Measurements from ENCODE around the gene NFATC1.

NFATC1 gene

GRCh38 chr18:79511271-79511670, 115.5 kb downstream of the NFATC1 start:
- peak in 1 of 2 experiments; percentile 13 for DNase-seq

- DNase-seq = peak; percentile 9 to 14
Observed at GRCh38 chr18:79511671-79512301, 116.1 kb downstream of the NFATC1 start.

- peak in 1 of 2 experiments; percentile 15 for DNase-seq
Observed at GRCh38 chr18:79512461-79513380, 117.0 kb downstream of the NFATC1 start.

- DNase-seq = peak; percentile 15 to 17
Observed at GRCh38 chr18:79513381-79514081, 117.8 kb downstream of the NFATC1 start.

- peak; percentile 19 to 21 for DNase-seq
Observed at GRCh38 chr18:79515331-79515730, 119.6 kb downstream of the NFATC1 start.

- DNase-seq = peak; percentile 20 to 32
Observed at GRCh38 chr18:79515944-79516351, 120.2 kb downstream of the NFATC1 start.

- peak; percentile 50 to 54 for DNase-seq
Observed at GRCh38 chr18:79516441-79516931, 120.8 kb downstream of the NFATC1 start.

GRCh38 chr18:79517341-79517740, 121.6 kb downstream of the NFATC1 start:
- DNase-seq = peak; percentile 77 to 79

GRCh38 chr18:79518028-79518682, 122.4 kb downstream of the NFATC1 start:
- peak; percentile 25 to 26 for DNase-seq

- no peak for DNase-seq
Observed at GRCh38 chr18:79518683-79519128, 123.0 kb downstream of the NFATC1 start.

GRCh38 chr18:79519751-79520477, 124.2 kb downstream of the NFATC1 start:
- DNase-seq = peak; percentile 65 to 74

- DNase-seq = peak in 1 of 2 experiments; percentile 28
Observed at GRCh38 chr18:79520478-79521390, 125.0 kb downstream of the NFATC1 start.

GRCh38 chr18:79521416-79522205, 125.9 kb downstream of the NFATC1 start:
- DNase-seq = peak; percentile 23 to 31

GRCh38 chr18:79522451-79523205, 126.9 kb downstream of the NFATC1 start:
- peak; percentile 81 to 84 for DNase-seq

GRCh38 chr18:79523206-79523735, 127.5 kb downstream of the NFATC1 start:
- DNase-seq = peak; percentile 78

- no peak for DNase-seq
Observed at GRCh38 chr18:79523736-79524180, 128.0 kb downstream of the NFATC1 start.

- DNase-seq = peak; percentile 83 to 85
Observed at GRCh38 chr18:79524181-79525078, 128.7 kb downstream of the NFATC1 start.
